Measurements from ENCODE around the gene CEP164.
"Not testable (repeated sequence)": the region's sequence is repeated elsewhere in the genome, so short reads cannot be mapped to it uniquely, and the experiment has no call there.

CEP164 gene

GRCh38 chr11:117319214-117319840 is 8.3 kb upstream of the CEP164 start:
- in situ Hi-C loops (cut with MboI; ENCODE audit: low sequenced_read_pairs, unreplicated experiment), result no loop called here
- no peak for TF ChIP-seq CTCF (IDR thresholded peaks at IDR 0.05; ENCODE audit: borderline replicate concordance, control extremely low read depth, extremely low read depth, insufficient read depth, missing control alignments)
- DNase-seq (ENCODE audit: low spot score), result no peak

DNA sequence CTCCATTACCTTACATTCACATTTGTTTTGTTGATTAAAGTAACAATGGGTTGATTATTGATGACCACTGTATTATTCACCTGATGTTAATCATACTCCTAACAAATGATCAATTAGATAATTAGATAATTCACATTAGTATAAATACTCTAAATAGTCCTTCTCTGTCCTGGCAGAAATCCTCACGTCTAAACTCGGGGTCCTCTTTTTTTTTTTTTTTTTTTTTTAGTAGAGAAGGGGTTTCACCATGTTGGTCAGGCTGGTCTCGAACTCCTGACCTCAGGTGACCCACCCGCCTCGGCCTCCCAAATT is 443 bp upstream of the CEP164 start:
- in situ Hi-C loops (cut with MboI; ENCODE audit: low sequenced_read_pairs, unreplicated experiment); DNase-seq (ENCODE audit: low spot score): not testable (repeated sequence)

DNA sequence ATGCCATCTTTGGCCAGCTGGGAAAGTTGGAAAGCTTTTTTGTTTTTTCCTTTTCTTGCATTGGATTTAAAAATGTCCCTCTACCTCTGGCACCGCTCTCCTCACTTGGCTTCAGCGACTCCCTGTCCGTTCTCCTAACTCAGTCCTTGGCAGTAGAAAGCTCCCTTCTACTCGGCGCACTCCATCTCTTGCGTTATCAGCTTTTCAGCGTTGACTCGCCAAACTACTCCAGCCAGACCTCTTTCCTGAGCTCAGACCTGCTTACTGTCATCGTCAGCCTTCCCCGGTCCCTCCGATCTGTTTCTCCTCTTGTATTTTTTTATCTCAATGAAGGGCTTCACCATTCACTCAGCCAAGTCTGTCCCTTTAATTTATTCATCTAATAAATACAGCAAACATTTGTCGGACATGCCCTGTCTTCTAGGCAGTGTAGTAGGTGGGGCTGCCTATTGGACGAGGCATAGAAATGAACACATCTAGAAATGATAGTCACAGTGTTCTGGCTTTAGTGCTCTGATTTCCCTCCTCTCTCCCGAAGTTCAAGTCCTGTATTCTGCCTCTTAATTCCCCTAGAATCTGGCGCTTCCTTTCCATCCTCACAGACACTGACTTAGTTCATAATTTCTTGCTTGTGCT is 839 bp downstream of the CEP164 start:
- DNase-seq (ENCODE audit: low spot score), result peak; percentile 36
- TF ChIP-seq CTCF (IDR thresholded peaks at IDR 0.05; ENCODE audit: borderline replicate concordance, control extremely low read depth, extremely low read depth, insufficient read depth, missing control alignments), result no peak
- in situ Hi-C loops (cut with MboI; ENCODE audit: low sequenced_read_pairs, unreplicated experiment), result no loop called here

DNA sequence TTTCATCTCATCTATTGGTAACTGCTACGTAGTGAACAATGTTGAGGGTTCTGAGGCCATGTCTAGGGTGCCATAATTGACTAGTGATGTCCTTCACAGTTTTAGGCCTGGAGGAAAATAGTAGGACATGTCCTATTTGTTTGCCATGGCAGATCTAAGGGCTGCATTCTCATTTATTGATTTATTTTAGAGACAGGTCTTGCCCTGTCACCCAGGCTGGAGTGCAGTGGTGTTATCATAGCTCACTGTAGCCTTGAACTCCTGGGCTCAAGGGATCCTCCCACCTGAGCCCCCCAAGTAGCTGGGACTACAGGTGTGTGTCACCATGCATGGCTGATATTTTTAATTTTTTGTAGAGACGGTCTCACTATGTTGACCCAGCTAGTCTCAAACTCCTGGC is 5.2 kb downstream of the CEP164 start:
- in situ Hi-C loops (cut with MboI; ENCODE audit: low sequenced_read_pairs, unreplicated experiment), result no loop called here
- no peak for TF ChIP-seq CTCF (IDR thresholded peaks at IDR 0.05; ENCODE audit: borderline replicate concordance, control extremely low read depth, extremely low read depth, insufficient read depth, missing control alignments)
- DNase-seq (ENCODE audit: low spot score), result no peak

DNA sequence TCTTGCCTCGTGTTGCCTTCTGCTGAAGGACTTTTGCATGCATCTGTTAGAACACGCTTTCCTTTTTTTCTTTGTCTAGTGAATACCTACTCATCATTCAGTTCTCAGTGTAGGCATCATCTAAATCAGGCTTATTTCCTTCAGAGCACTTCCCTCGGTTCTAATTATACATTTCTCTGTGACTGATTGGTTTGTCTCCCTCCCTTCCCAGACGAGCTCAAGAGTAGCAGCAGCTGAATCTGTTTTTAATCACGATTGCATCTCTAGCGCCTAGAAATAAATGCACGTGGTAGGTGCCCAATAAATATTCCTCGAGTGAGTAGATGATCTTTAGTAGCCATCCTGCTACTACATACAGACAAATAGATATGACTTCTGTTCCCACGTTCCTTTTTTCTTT is 6.3 kb downstream of the CEP164 start:
- TF ChIP-seq CTCF (IDR thresholded peaks at IDR 0.05; ENCODE audit: borderline replicate concordance, control extremely low read depth, extremely low read depth, insufficient read depth, missing control alignments), result no peak
- in situ Hi-C loops (cut with MboI; ENCODE audit: low sequenced_read_pairs, unreplicated experiment), result no loop called here
- DNase-seq (ENCODE audit: low spot score), result no peak

DNA sequence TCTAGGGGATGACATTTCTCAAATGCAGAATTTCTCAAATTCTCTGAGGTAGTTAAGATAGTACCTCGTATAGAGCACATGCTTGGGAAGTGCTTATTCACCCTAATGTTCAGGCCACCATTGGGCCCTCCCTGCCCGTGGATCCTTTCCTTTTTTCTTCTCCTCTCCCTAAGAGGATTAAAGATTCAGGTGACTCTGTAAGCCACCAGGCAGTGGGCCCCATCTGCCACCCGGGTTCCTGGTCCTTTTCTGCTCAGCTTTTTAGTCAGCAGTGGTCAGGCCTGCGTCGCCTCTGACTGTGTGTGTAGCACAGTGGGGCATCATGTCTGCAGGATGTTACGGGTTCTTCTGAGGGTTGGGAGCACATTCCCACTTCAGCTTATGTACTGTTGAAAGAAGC is 7.2 kb downstream of the CEP164 start:
- no peak for DNase-seq (ENCODE audit: low spot score)
- no peak for TF ChIP-seq CTCF (IDR thresholded peaks at IDR 0.05; ENCODE audit: borderline replicate concordance, control extremely low read depth, extremely low read depth, insufficient read depth, missing control alignments)
- in situ Hi-C loops (cut with MboI; ENCODE audit: low sequenced_read_pairs, unreplicated experiment), result no loop called here

- DNase-seq (ENCODE audit: low spot score), result no peak
- no peak for TF ChIP-seq CTCF (IDR thresholded peaks at IDR 0.05; ENCODE audit: borderline replicate concordance, control extremely low read depth, extremely low read depth, insufficient read depth, missing control alignments)
- in situ Hi-C loops (cut with MboI; ENCODE audit: low sequenced_read_pairs, unreplicated experiment), result no loop called here
Observed at GRCh38 chr11:117335399-117335798, 7.7 kb downstream of the CEP164 start.
